HG03342 (cell line): ENCODE data around the gene SYNRG.
A peak's percentile ranks its signal among the peaks of the same experiment; 100 is the strongest.
"Not testable (repeated sequence)": the region's sequence is repeated elsewhere in the genome, so short reads cannot be mapped to it uniquely, and the experiment has no call there.

Experiments used
- ATAC-seq: cut with Tn5 transposase; IDR thresholded peaks from one replicate; pipeline ENCODE4 v1.9.1; 2021; ENCODE audit warnings: mild to moderate bottlenecking, moderate library complexity; ENCODE audit not compliant: unreplicated experiment

The SYNRG gene

DNA sequence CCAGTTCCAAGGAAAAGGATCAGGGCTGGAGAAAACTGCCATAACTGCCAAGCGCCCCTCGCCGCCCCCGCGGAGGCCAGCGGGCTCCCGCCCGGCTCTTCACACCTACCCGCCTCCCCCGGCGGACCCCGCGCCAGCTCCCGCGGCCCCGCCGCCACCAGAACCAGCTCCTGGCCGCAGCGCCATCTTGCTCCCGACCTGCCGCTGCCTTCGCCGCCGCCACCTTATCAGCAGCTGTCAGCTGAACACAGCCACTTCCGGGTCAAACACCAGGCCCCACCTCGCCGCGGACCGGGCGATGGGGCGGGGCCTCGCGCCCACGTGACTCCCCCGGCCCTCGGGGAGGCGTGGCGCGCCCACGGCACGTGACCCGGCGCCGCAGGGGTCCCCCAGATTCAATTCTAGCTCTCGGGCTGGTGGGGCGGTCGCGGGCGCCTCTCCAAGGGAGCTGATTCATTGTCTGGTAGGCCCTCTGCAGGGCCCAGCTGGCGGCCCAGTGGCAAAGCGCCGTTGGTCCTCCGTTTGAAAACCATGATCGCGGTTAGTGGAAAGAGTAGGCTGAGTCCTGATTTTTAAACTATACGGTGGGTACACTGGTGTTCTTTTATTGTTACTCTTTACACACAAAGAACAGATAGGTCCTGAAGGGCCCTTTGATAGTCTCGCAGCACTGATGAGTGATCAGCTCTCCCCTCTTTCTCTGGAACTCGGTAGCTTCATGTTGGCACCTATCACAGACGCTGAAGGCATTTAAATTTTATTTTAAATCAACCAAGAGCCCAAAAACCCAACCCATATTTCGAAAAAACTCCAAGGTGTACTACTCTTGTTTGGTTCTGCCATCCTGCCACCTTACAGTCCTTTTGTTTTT lies at the start of gene SYNRG:
Gene SYNRG, minus strand, starts transcription at position 249 of the 871 bp plus-strand sequence. Its CDS starts 63 bp downstream, at position 186.
- peak; percentile 83 for ATAC-seq

- ATAC-seq: no peak
These were observed 48.0 kb upstream of the SYNRG start for GRCh38 chr17:37657202-37657601.

GRCh38 chr17:37651849-37652248 lies 42.6 kb upstream of the SYNRG start:
- no peak for ATAC-seq

DNA sequence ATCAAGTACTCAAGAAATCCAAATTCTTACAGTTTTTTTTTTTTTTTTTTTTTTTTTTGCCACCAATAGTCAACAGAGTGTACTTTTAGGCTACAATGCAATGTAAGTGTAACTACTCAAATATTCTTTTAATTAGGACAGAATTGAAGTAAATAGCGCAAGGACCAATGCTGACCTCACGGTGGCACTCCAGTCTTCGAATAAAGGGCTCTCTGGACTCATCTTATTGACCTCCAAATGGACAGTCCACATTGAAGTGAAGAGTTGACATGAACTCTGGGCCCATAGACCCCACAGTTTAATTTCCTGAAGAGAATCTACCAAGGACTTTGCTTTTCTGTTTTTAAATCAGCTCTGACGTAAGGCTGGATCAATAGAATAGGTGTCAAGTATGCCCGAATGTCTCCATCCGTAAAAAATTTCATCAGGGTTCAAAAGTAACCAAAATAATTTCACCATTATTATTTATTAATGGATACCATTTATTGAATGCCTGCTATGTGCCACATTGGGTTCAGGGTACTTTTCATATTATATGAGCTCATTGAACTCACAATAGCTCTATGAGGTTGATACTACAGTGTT lies 41.3 kb upstream of the SYNRG start:
- ATAC-seq: no peak

DNA sequence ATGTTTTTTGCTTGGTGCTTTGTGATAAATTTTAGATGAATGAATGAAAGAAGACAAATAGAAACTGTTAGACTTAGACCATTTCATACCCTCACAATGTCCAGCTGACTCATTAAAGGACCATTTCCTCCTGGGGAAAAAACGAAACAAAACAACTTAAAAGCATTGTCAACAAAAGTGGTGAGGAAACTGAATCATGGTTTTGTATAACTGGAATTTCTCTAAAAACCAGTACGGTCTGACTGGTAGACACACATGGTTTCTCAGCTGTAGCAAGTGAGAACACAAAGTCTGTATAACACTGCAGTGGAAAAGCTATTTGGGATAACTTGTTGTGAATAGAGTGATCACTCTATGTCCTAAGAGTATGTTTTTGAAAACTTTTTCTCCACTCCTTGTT lies 39.3 kb upstream of the SYNRG start:
- ATAC-seq: no peak

DNA sequence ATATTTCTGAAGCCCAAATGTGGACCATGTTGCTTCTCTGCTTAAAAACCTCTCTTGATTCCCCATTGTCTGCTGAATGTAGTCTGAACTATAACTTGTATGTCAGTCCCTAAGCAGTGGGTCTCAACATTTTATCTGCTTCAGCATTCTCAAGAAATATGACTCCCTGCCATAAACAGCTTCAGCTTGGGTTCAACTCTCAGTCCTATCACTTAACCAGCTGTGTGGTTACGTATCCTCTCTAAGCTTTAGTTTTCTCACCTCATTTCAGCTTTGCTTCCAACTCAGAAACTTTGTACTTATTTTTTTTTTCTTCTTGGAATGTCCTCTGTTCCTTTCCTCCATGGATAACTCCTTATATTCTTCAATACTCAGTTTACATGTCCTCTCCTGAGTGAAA lies 38.6 kb upstream of the SYNRG start:
- no peak for ATAC-seq

- no peak for ATAC-seq
These were observed 34.7 kb upstream of the SYNRG start for GRCh38 chr17:37643869-37644268.

- ATAC-seq: peak; percentile 89
These were observed 34.0 kb upstream of the SYNRG start, which contains the start of gene DDX52 for GRCh38 chr17:37643118-37643766. DDX52 (minus strand) TSS chr17:37643446; CDS start chr17:37643420, 26 bp downstream.

DNA sequence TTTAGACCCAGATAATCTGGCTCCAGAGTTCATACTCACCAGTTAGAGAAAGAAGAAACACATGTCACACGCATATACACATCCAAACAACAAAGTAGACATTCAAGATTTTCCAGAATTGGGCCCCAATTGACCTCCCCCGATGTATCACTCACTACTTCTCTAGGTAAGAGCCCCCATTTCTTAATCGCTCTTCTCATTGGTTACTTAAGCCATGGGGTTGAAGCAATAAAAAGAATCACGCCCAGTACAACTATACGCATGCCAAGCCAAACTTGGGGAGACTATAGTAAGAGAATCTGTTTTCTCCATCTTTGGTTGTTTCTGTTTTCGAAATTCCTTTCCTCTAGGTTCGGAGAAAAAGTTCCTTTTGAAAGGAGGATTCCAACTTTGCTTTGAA lies 33.5 kb upstream of the SYNRG start:
- ATAC-seq: peak; percentile 8

- no peak for ATAC-seq
These were observed 30.8 kb upstream of the SYNRG start for GRCh38 chr17:37640015-37640414.

- ATAC-seq: no peak
These were observed 28.7 kb upstream of the SYNRG start for GRCh38 chr17:37637956-37638355.

GRCh38 chr17:37616430-37616829 lies 7.2 kb upstream of the SYNRG start:
- not testable (repeated sequence) for ATAC-seq

DNA sequence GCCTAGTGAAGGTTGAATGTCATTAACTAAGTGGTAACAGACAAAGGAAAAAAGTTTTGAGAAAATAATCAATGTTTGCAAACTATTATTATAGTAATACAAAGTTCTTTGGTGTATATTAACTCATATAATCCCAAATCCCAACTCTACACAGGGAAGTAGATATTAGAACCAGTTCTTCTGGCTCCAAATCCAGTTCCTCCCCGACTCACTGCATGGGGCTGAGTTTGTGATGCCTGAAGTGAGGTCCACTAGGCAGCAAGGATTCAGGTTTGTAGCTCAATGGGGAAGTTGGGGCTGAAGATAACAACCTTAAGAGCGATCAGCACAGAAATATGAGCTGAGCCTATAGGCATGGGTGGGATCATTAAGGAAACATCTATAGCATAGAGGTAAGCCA lies 5.6 kb upstream of the SYNRG start:
- ATAC-seq: no peak

DNA sequence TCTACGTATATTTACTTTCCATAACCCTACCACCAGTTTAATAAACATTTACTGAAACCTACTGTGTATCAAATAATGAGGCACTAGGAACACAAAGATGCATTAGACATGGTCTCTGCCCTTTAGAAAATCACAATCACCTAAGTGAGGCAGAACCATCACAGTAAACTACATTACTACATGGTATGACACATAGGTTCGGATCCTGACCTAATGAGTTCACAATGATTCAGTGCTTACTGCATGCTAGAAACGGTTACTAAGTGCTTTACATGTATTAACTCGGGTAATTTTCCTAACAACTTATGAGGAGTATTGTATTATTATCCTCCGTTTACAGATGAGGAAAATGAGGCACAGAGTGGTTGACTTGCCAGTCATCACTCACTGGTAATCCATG lies 5.2 kb upstream of the SYNRG start:
- no peak for ATAC-seq

DNA sequence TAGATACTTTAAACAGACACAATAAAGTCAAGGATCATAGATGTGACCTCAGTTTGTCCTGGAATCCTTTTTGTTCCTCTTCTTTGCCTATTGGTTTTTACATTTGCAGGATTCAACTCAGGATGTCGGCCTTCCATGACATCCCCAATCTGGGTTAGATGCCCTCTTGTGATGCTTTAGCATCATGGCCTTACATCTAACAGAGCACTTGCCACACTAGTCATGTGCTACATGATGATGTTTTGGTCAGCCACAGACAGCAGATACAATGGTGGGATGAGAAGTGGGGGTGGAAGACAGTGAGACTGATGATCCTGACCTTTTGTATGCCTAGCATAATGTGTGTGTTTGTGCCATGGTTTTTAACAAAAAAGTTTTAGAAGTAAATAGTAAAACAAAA lies 1.8 kb upstream of the SYNRG start:
- no peak for ATAC-seq

- ATAC-seq: not testable (repeated sequence)
These were observed 813 bp upstream of the SYNRG start for GRCh38 chr17:37610041-37610420.

- ATAC-seq: peak; percentile 6
These were observed 658 bp downstream of the SYNRG start for GRCh38 chr17:37608351-37609169.

- ATAC-seq: no peak
These were observed 1.4 kb downstream of the SYNRG start for GRCh38 chr17:37607637-37608331.

- no peak for ATAC-seq
These were observed 3.3 kb downstream of the SYNRG start for GRCh38 chr17:37605813-37606505.

DNA sequence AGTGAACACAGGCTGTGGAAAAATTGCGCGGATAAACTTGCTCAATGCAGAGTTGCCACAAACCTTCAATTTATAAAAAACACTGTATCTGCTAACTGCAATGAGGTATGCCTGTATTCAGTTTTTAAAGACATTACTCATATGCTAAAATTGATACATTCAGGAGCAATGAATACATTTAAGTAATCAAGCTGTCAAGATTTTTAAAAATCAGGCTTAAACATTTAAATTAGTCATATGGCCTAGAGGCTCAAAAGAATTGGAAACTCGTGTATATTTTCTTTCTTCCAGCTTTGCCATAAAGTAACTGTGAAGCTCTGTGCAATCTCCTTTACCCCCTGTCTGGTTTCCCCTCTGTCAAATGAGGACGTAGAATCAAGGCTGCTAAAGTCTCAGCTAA lies 4.1 kb downstream of the SYNRG start:
- ATAC-seq: no peak
